GM23338 (cell line): Measurements from ENCODE around the gene C17orf107. TPM values are rescaled to one million over a fixed set of nuclear protein-coding genes. Genes with fewer than 3 reads are reported as not detected.

Experiments used
- ATAC-seq: fragments of 200-7000 bp; cut with Tn5 transposase; 3 replicates; pipeline ENCODE4 v1.9.1; 2020
- DNase-seq: peaks from one replicate; pipeline ENCODE4 v3.0.0-alpha.2; 2015; ENCODE audit warnings: low spot score
- H2AFZ ChIP-seq: fragments of 200-600 bp; sonication (generic); 2 replicates; pipeline ENCODE4 v1.8.0; 2016; ENCODE audit warnings: antibody characterized with exemption, mild to moderate bottlenecking, moderate library complexity
- H3F3A ChIP-seq: fragments of 200-600 bp; sonication (generic); replicated peaks from 2 replicates; pipeline ENCODE4 v1.8.0; 2017; ENCODE audit warnings: antibody characterized with exemption, mixed run types, low read depth
- H3K27ac ChIP-seq: fragments of 200-600 bp; sonication (generic); 2 replicates; pipeline ENCODE4 v1.6.1; 2016; ENCODE audit warnings: low read depth
- H3K27me3 ChIP-seq: fragments of 200-600 bp; sonication (generic); 2 replicates; pipeline ENCODE4 v1.8.0; 2016; ENCODE audit warnings: mild to moderate bottlenecking, mixed run types, moderate library complexity; ENCODE audit not compliant: insufficient read depth
- H3K36me3 ChIP-seq: fragments of 200-600 bp; sonication (generic); 2 replicates; pipeline ENCODE4 v1.8.0; 2016; ENCODE audit warnings: mild to moderate bottlenecking; ENCODE audit not compliant: insufficient read depth
- H3K4me1 ChIP-seq: fragments of 200-600 bp; sonication (generic); 2 replicates; pipeline ENCODE4 v1.8.0; 2016; ENCODE audit warnings: mild to moderate bottlenecking, moderate library complexity; ENCODE audit not compliant: insufficient read depth
- H3K4me2 ChIP-seq: fragments of 200-600 bp; sonication (generic); 2 replicates; pipeline ENCODE4 v1.7.1; 2017; ENCODE audit warnings: mixed run types
- H3K4me3 ChIP-seq: fragments of 200-600 bp; sonication (generic); 2 replicates; pipeline ENCODE4 v1.6.1; 2016; ENCODE audit warnings: mixed run types
- H3K79me2 ChIP-seq: fragments of 200-600 bp; sonication (generic); replicated peaks from 2 replicates; pipeline ENCODE4 v1.8.0; 2017; ENCODE audit warnings: mild to moderate bottlenecking; ENCODE audit not compliant: insufficient read depth
- H3K9me2 ChIP-seq: fragments of 200-600 bp; sonication (generic); 2 replicates; pipeline ENCODE4 v1.8.0; 2017; ENCODE audit not compliant: insufficient read depth
- H4K20me1 ChIP-seq: fragments of 200-600 bp; sonication (generic); replicated peaks from 2 replicates; pipeline ENCODE4 v1.8.0; 2017; ENCODE audit warnings: mild to moderate bottlenecking; ENCODE audit not compliant: insufficient read depth
- H3K27ac Mint-ChIP-seq: 2 replicates; pipeline ENCODE4 v1.8.0; 2020; ENCODE audit warnings: inconsistent platforms, mild to moderate bottlenecking, moderate library complexity, mixed read lengths
- H3K27me3 Mint-ChIP-seq: 3 replicates; pipeline ENCODE4 v1.8.0; 2022; ENCODE audit warnings: low read depth, mild to moderate bottlenecking, moderate library complexity, mixed read lengths, inconsistent platforms; ENCODE audit not compliant: insufficient read depth, poor library complexity
- H3K36me3 Mint-ChIP-seq: 3 replicates; pipeline ENCODE4 v1.8.0; 2021; ENCODE audit warnings: low read depth, mild to moderate bottlenecking, inconsistent platforms, moderate library complexity, mixed read lengths
- H3K4me1 Mint-ChIP-seq: 3 replicates; pipeline ENCODE4 v1.8.0; 2020; ENCODE audit warnings: mild to moderate bottlenecking, inconsistent platforms, mixed read lengths
- H3K4me3 Mint-ChIP-seq: 3 replicates; pipeline ENCODE4 v1.8.0; 2021; ENCODE audit warnings: moderate library complexity, mild to moderate bottlenecking, inconsistent platforms, mixed read lengths
- H3K9me3 Mint-ChIP-seq: 3 replicates; pipeline ENCODE4 v1.8.0; 2020; ENCODE audit warnings: moderate library complexity, mild to moderate bottlenecking, inconsistent platforms, mixed read lengths
- EZH2 ChIP-seq: fragments of 200-600 bp; sonication (generic); IDR thresholded peaks from one replicate; pipeline ENCODE4 v1.8.0; 2017; ENCODE audit warnings: antibody characterized with exemption, mild to moderate bottlenecking, low read depth; ENCODE audit not compliant: unreplicated experiment
- EZH2phosphoT487 ChIP-seq: fragments of 200-600 bp; sonication (generic); IDR thresholded peaks from one replicate; pipeline ENCODE4 v1.8.1; 2018; ENCODE audit warnings: antibody characterized with exemption; ENCODE audit not compliant: unreplicated experiment
- JUNB ChIP-seq: IDR thresholded peaks from one replicate; pipeline ENCODE4 v1.6.1; 2016; ENCODE audit warnings: antibody characterized with exemption; ENCODE audit not compliant: unreplicated experiment
- NANOG ChIP-seq: IDR thresholded peaks from 2 replicates; pipeline ENCODE4 v1.6.1; 2016; ENCODE audit warnings: antibody characterized with exemption, borderline replicate concordance
- STAT1 ChIP-seq: IDR thresholded peaks from one replicate; pipeline ENCODE4 v1.6.1; 2016; ENCODE audit warnings: antibody characterized with exemption; ENCODE audit not compliant: unreplicated experiment
- ZNF331 ChIP-seq: fragments of 250-450 bp; sonication (Bioruptor Pico); IDR thresholded peaks from 2 replicates; pipeline ENCODE4 v1.5.0; 2020; ENCODE audit warnings: low read depth, mild to moderate bottlenecking, moderate library complexity
- polyA plus RNA-seq: library from polyadenylated mRNA; unstranded; fragments of >200 nt; fragmentation: Nextera tagmentation; extraction: Ambion mirVana; gene quantifications from 2 replicates; pipeline ENCODE4 v1.2.1, GENCODE V29; 2016
- total RNA-seq: library from RNA; depleted of rRNA; stranded (reverse); fragments of >200 nt; shearing (Covaris generic); gene quantifications from 2 replicates; pipeline ENCODE4 v1.2.3, GENCODE V29; 2014
- TF ChIP-seq, protein P1 (sequence below): IDR thresholded peaks from 2 replicates; pipeline ENCODE4 v1.6.1; 2016; ENCODE audit warnings: antibody characterized with exemption
- TF ChIP-seq, protein P2 (sequence below): IDR thresholded peaks from one replicate; pipeline ENCODE4 v1.6.1; 2018; ENCODE audit warnings: antibody characterized with exemption; ENCODE audit not compliant: unreplicated experiment
- TF ChIP-seq, protein P3 (sequence below), 2 experiments: fragments of 200-600 bp in 1 of 2; sonication (generic) in 1 of 2; conservative IDR thresholded peaks; 2 replicates each; pipeline versions ENCODE4 v1.5.1 to v1.6.1; 2016 to 2017; ENCODE audit warnings: antibody characterized with exemption in 2 of 2, low read depth in 2 of 2, mild to moderate bottlenecking in 2 of 2, moderate library complexity in 1 of 2

The C17orf107 gene
- total and polyA plus RNA-seq, 2 experiments from 2014 or later: 1.9 to 5.9 TPM

DNA sequence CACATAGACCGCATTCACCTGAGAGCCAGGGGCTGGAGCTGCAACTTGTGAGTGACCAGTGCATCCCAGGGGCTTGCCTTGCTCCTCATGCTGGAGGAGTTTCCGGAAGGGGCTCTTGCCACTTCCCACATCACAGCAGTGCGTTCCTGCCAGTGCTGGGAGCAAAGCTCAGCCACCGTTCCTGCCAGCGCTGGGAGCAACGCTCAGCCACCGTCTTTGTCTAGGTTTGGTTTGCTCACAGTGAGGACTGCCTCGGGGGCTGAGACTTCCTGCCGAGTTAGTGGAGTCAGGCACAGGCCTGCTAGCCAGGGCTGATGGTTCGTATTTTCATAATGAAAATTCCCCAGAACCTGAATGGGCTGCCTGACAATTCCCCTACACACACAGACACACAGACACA lies 9.0 kb downstream of the C17orf107 start (continued):
- TF ChIP-seq STAT1 (no peak), ZNF331 (no peak), NANOG (no peak), JUNB (no peak), EZH2 (no peak), EZH2phosphoT487 (no peak)
- TF ChIP-seq, protein P1, sequence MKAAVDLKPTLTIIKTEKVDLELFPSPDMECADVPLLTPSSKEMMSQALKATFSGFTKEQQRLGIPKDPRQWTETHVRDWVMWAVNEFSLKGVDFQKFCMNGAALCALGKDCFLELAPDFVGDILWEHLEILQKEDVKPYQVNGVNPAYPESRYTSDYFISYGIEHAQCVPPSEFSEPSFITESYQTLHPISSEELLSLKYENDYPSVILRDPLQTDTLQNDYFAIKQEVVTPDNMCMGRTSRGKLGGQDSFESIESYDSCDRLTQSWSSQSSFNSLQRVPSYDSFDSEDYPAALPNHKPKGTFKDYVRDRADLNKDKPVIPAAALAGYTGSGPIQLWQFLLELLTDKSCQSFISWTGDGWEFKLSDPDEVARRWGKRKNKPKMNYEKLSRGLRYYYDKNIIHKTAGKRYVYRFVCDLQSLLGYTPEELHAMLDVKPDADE: no peak
- TF ChIP-seq, protein P2, sequence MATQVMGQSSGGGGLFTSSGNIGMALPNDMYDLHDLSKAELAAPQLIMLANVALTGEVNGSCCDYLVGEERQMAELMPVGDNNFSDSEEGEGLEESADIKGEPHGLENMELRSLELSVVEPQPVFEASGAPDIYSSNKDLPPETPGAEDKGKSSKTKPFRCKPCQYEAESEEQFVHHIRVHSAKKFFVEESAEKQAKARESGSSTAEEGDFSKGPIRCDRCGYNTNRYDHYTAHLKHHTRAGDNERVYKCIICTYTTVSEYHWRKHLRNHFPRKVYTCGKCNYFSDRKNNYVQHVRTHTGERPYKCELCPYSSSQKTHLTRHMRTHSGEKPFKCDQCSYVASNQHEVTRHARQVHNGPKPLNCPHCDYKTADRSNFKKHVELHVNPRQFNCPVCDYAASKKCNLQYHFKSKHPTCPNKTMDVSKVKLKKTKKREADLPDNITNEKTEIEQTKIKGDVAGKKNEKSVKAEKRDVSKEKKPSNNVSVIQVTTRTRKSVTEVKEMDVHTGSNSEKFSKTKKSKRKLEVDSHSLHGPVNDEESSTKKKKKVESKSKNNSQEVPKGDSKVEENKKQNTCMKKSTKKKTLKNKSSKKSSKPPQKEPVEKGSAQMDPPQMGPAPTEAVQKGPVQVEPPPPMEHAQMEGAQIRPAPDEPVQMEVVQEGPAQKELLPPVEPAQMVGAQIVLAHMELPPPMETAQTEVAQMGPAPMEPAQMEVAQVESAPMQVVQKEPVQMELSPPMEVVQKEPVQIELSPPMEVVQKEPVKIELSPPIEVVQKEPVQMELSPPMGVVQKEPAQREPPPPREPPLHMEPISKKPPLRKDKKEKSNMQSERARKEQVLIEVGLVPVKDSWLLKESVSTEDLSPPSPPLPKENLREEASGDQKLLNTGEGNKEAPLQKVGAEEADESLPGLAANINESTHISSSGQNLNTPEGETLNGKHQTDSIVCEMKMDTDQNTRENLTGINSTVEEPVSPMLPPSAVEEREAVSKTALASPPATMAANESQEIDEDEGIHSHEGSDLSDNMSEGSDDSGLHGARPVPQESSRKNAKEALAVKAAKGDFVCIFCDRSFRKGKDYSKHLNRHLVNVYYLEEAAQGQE: no peak

DNA sequence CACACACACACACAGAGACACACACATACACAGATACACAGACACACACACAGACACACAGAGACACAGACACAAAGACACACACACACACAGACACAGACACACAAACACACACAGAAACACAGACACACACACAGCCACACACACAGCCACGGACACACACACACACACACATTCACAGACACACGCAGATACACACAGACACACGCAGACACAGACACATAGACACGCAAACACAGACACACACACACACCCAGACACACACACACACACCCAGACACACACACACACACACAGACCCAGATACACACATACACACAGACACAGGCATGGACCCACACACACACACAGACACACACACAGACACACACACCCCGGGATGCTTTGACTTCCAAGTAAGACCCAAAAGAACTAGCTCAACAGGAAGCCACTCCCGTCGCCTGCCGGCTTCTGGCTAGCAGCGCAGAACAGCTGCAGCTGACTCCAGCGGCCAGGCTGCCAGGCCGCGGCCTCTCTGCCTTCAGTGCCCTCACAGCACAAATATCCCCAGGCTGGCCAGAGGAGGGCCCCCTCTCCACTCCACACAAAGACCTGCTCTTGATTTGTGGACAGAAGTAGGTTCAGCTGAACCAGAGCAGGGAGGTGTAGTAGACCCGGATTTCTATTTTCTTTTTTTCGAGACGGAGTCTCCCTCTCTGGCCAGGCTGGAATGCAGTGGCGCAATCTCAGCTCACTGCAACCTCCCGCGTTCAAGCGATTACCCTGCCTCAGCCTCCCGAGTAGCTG lies 9.6 kb downstream of the C17orf107 start:
- DNase-seq (peak; percentile 96), ATAC-seq (peak; percentile 97)
- Mint-ChIP-seq H3K27me3 (peaks cover 8% of the 10 kb centered on the region), H3K9me3 (no peaks in the 10 kb centered on the region), H3K4me1 (no peaks in the 10 kb centered on the region; the same call in 2 of the 3 replicates), H3K36me3 (no peaks in the 10 kb centered on the region), H3K27ac (no peak overlapping the region), H3K4me3 (no peak overlapping the region)
- TF ChIP-seq NANOG: no peak
- no peak for TF ChIP-seq EZH2phosphoT487
- TF ChIP-seq, protein P3, sequence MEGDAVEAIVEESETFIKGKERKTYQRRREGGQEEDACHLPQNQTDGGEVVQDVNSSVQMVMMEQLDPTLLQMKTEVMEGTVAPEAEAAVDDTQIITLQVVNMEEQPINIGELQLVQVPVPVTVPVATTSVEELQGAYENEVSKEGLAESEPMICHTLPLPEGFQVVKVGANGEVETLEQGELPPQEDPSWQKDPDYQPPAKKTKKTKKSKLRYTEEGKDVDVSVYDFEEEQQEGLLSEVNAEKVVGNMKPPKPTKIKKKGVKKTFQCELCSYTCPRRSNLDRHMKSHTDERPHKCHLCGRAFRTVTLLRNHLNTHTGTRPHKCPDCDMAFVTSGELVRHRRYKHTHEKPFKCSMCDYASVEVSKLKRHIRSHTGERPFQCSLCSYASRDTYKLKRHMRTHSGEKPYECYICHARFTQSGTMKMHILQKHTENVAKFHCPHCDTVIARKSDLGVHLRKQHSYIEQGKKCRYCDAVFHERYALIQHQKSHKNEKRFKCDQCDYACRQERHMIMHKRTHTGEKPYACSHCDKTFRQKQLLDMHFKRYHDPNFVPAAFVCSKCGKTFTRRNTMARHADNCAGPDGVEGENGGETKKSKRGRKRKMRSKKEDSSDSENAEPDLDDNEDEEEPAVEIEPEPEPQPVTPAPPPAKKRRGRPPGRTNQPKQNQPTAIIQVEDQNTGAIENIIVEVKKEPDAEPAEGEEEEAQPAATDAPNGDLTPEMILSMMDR (conservative IDR thresholded peaks at IDR 0.05; ENCODE audit: low read depth in 2 of 2): peak; percentile 82 to 95
- TF ChIP-seq EZH2: no peak
- H3K4me2 ChIP-seq: peak overlapping the region; percentile 61; the same call in 1 of the 2 replicates
- peak overlapping the region; percentile 70 for H2AFZ ChIP-seq
- no peaks in the 10 kb centered on the region for H3K27me3 ChIP-seq
- H3K4me1 ChIP-seq: peaks cover 6% of the 10 kb centered on the region
- no peaks in the 10 kb centered on the region for H4K20me1 ChIP-seq
- H3K4me3 ChIP-seq: no peak overlapping the region
- no peaks in the 10 kb centered on the region for H3K36me3 ChIP-seq
- H3F3A ChIP-seq: peaks cover 14% of the 10 kb centered on the region
- peak overlapping the region; percentile 35; the same call in 1 of the 2 replicates for H3K27ac ChIP-seq
- no peaks in the 10 kb centered on the region for H3K9me2 ChIP-seq
- H3K79me2 ChIP-seq: no peaks in the 10 kb centered on the region
